HPDE6-E6E7 (cell line): ENCODE results near the gene ELANE.

Source experiments
- DNase-seq: peaks from one replicate; pipeline ENCODE4 v3.0.0; 2011; ENCODE audit warnings: missing footprints; ENCODE audit errors: extremely low spot score

The ELANE gene

DNA sequence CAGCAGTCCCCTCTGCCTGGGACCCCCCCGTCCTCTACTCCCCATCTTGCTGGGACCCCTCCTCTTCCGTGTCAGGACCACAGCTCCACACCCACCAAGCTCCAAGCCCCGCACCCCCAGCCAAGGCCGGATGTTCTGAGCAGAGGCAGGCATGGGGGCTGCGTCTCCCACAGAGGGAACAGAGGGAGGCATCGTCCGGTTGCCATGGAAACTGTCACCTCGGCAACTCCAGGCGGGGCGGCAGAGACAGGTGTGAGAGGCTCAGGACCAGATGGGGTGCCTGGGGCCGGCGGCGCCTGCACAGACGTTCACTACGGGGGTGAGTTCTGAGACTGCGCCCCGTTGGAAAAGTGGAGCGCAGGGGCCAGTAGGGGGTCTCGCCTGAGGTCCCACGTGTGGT lies 46.6 kb downstream of the ELANE start:
- no peak for DNase-seq

DNA sequence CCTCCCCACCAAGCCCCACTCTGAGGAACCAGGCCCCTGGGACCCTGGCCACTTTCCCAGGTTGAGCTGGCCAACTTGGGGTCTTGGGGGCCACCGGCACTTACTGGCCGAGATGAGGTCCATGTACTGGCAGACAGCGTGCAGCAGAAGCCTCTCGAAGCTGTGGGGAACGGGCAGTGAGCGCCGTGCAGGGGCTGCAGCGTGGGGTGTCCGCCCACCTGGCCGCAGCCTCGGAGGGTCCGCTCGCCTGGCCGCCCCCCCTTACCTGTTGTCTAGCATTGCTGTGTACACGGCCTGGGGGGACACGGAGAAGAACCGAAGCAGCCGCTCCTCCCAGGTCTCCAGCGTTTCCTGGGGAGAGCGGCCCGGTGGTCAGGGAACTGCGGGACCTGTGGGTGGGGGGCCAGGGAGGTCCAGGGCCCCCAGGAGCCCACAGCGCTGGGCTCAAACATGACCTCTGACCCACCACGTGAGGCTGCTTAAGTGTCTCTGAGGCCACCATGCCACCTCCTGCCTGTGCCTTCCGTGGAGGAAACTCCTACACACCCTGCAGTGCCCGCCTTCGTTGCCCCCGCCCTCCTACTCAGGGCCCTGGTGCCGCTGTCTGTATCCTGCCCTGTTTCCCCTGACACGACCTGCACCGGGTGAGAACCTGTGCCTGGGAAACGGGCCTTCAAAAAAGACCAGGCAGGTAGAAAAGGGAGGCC lies 47.4 kb downstream of the ELANE start:
- no peak for DNase-seq

DNA sequence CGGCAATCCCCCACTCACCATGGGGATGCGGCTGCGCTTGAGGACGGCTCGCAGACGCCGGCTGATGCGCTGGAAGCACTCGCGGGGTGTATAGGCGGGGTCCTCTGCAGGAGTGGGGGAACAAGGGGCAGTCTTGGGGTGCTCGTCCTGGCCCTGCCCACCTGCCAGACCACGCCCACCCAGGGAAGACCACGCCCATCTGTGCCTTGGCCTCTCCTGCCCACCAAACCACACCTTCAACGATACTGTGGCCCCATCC lies 47.9 kb downstream of the ELANE start:
- DNase-seq = no peak

DNA sequence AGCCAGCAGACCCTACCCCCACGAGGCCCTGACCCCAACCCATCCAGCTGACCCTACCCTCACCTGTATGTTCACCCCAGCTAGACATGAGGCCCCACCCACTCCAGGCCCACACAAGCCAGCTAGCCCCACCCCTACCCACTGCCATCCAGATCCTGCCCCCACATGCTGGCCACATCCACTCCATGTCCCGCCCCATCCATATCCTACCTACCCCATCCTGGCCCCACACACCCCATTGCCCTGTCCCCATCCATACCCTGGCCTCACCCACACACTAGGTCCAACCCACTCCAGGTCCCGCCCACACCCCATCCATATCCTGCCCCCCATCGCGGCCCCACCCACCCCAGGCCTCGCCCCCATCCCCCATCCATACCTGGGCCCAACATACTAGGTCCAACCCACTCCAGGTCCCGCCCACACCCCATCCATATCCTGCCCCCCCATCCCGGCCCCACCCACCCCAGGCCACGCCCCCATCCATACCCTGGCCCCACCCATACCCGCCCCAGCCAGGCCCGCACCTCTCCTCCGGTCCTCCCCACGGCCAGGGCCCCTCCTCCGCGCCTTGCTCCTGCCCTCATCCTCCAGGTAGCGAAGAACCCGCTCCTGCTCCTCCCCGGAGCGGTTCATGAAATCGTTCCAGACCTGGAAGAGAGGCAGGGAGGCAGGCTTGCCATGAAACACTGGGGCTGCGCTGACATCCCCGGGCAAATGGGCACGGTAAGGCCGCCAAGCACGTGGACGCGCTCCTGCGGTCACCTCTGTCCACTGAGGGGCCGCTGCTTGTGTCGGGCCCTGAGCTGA lies 48.4 kb downstream of the ELANE start:
- no peak for DNase-seq

DNA sequence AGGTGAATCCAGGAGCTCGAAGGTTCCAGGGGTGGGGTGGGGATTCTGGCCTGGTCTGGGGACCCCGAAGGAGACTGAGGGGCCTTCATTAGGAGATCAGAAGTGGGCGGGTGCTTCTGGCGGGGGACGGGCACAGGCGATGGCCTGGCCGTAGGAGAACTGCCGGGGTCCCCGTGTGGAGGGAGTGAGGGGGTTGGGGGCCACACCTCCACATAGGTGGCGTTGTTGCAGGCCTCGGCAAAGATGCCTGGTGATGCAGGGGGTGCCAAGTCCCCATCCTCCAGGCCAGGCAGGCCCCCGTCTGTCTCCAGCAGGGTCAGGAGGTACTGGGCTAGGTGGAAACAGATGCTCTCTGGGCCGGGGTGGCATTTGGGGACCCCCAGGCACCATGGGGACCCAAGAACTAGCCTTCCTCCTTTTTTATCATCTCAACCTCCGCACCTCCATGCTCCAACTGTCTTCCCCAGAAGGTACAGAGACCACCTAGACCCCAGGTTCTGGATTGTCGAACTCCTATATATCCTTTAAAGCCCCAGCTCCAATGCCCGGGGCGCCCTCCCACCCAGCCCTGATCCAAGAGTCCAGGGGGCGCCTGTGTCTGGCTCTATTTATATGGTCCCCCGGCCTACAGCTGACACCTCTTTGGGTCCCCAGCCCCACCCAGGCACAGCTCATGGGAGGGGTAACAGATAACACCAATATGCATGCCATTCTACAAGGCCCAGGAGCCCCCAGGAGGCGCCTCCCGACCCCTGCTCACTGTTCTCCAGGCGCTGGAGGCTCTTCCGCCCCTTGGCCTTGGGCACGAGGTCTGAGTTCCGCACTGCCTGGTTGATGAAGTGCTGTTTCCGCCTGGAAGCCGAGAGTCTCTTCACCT lies 49.4 kb downstream of the ELANE start:
- no peak for DNase-seq

DNA sequence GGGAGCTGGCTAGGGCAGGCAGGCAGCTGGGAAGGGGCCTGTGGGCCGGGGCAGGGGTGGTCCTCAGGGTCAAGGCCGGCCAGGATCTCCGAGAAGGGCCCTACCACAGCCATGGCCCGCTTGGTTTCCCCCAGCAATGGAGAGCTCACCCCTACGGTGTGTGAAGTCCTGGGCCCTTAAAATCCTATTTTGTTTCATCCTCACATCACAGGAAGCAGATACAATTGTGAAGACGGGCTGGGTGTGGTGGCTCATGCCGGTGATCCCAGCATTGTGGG lies 49.9 kb downstream of the ELANE start:
- DNase-seq = no peak

DNA sequence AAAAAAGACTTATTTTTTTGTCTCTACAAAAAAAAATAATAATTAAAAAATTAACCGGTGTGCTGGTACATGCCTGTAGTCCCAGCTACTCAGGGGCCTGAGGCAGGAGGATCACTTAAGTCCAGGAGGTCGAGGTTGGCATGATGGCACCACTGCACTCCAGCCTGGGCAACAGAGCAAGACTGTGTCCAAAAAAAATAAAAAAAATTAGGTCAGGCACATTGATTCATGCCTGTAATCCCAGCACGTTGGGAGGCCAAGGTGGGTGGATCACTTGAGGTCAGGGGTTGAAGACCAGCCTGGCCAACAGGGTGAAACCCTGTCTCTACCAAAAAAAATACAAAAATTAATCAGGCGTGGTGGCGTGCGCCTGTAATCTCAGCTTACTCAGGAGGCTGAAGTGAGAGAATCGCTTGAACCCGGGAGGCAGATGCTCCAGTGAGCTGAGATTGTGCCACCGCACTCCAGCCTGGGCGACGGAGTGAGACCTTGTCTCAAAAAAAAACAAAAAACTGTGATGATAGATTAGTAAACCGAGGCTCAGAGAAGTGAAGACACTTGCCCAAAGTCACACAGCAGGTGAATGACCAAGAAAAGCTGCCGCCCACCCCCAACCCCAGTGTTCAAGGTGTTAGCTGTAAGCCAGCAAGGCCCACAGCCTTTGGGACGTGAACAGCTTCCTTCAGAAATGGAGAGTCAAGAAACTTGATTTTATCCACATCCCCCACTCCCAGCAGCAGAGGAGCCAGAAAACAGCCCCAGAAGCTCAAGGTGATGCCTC lies 50.5 kb downstream of the ELANE start:
- DNase-seq = no peak

DNA sequence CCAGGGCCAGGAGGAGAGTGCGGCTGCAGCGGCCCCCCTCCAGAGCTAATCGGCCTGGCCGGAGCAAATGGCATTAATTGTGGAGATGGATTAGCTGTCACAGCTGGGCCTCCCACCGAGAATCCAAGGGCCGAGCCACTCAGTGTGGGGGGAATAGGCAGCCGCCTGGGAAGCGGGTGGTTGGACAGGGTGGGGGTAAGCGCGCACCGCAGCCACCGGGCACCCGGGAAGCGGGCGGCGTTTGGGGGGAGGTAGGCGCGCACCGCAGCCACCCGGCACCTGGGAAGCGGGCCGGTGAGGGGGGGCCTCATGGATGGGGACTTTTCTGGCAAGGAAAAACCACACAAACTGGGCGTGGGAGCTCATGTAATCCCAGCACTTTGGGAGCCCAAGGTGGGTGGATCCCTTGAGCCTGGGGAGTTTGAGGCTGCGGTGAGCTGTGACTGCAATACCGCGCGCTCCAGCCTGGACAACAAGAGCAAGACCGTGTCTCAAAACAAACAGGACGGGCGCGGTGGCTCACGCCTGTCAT lies 51.2 kb downstream of the ELANE start:
- DNase-seq = no peak

DNA sequence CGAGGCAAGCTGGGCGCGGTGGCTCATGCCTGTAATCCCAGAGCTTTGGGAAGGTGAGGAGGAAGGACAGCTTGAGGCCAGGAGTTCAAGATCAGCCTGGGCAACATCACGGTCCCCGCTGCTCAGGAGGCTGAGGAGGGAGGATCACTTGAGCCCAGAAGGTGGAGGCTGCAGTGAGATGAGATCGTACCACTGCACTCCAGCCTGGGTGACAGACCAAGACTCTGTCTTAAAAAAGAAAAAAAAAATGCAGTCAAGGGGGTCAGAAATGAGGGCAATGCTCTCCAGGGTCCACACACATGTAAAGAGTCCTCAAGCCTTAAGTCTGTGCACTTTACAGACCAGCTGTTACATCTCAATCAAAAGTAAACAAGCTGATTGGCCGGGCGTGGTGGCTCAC lies 52.4 kb downstream of the ELANE start:
- DNase-seq = no peak
